H9 (cell line): ENCODE data around the gene SNCB. TPM values are rescaled to one million over a fixed set of nuclear protein-coding genes. Genes with fewer than 3 reads are reported as not detected.

Experiments used
- DNase-seq: peaks from one replicate; pipeline ENCODE4 v3.0.0-alpha.2; 2017
- H2AFZ ChIP-seq: one replicate; pipeline ENCODE4 v1.6.1; 2013; ENCODE audit warnings: mild to moderate bottlenecking, low read length, control low read depth, moderate library complexity
- H2AK5ac ChIP-seq: 2 replicates; pipeline ENCODE4 v1.6.1; 2013; ENCODE audit warnings: low read length, control low read depth, mixed read lengths; ENCODE audit not compliant: insufficient read length
- H2BK120ac ChIP-seq: one replicate; pipeline ENCODE4 v1.6.1; 2013; ENCODE audit warnings: low read depth, mild to moderate bottlenecking, low read length, control low read depth, inconsistent platforms; ENCODE audit not compliant: poor library complexity, severe bottlenecking
- H2BK12ac ChIP-seq: 2 replicates; pipeline ENCODE4 v1.6.1; 2013; ENCODE audit warnings: low read length, control low read depth, mixed read lengths, low read depth; ENCODE audit not compliant: insufficient read length
- H2BK15ac ChIP-seq: 2 replicates; pipeline ENCODE4 v1.6.1; 2013; ENCODE audit warnings: low read depth, low read length, control low read depth
- H2BK20ac ChIP-seq: one replicate; pipeline ENCODE4 v1.6.1; 2013; ENCODE audit warnings: low read depth, mild to moderate bottlenecking, low read length, control low read depth, inconsistent platforms; ENCODE audit not compliant: poor library complexity, severe bottlenecking
- H2BK5ac ChIP-seq: 2 replicates; pipeline ENCODE4 v1.6.1; 2013; ENCODE audit warnings: low read length, control low read depth, mixed read lengths; ENCODE audit not compliant: insufficient read length
- H3K14ac ChIP-seq: 2 replicates; pipeline ENCODE4 v1.6.1; 2013; ENCODE audit warnings: low read length, control low read depth; ENCODE audit not compliant: insufficient read depth
- H3K18ac ChIP-seq: 2 replicates; pipeline ENCODE4 v1.6.1; 2013; ENCODE audit warnings: low read depth, mild to moderate bottlenecking, mixed read lengths, low read length, control low read depth; ENCODE audit not compliant: insufficient read length
- H3K23ac ChIP-seq: 2 replicates; pipeline ENCODE4 v1.6.1; 2013; ENCODE audit warnings: low read length, control low read depth, mixed read lengths, low read depth; ENCODE audit not compliant: insufficient read length
- H3K23me2 ChIP-seq: 2 replicates; pipeline ENCODE4 v1.6.1; 2013; ENCODE audit warnings: low read depth, mild to moderate bottlenecking, mixed read lengths, low read length, control low read depth; ENCODE audit not compliant: insufficient read length, poor library complexity, severe bottlenecking
- H3K27ac ChIP-seq: 2 replicates; pipeline ENCODE4 v1.5.1; 2013; ENCODE audit warnings: low read length, control low read depth, mixed read lengths, low read depth; ENCODE audit not compliant: insufficient read length
- H3K27me3 ChIP-seq: 2 replicates; pipeline ENCODE4 v1.6.1; 2013; ENCODE audit warnings: low read length, control low read depth, inconsistent platforms; ENCODE audit not compliant: insufficient read depth
- H3K4ac ChIP-seq: 2 replicates; pipeline ENCODE4 v1.6.1; 2013; ENCODE audit warnings: low read depth, mild to moderate bottlenecking, control low read depth, inconsistent platforms, low read length, moderate library complexity
- H3K4me1 ChIP-seq: 2 replicates; pipeline ENCODE4 v1.6.1; 2013; ENCODE audit warnings: low read length, control low read depth, inconsistent platforms; ENCODE audit not compliant: insufficient read depth
- H3K4me2 ChIP-seq: 2 replicates; pipeline ENCODE4 v1.6.1; 2013; ENCODE audit warnings: low read length, control low read depth, mixed read lengths; ENCODE audit not compliant: insufficient read length, insufficient read depth
- H3K56ac ChIP-seq: 2 replicates; pipeline ENCODE4 v1.6.1; 2013; ENCODE audit warnings: low read depth, mild to moderate bottlenecking, mixed read lengths, low read length, control low read depth; ENCODE audit not compliant: insufficient read length
- H3K79me1 ChIP-seq: 2 replicates; pipeline ENCODE4 v1.6.1; 2013; ENCODE audit warnings: low read depth, mild to moderate bottlenecking, moderate library complexity, low read length, control low read depth, inconsistent platforms; ENCODE audit not compliant: insufficient read depth, poor library complexity, severe bottlenecking
- H3K79me2 ChIP-seq: 2 replicates; pipeline ENCODE4 v1.6.1; 2013; ENCODE audit warnings: low read length, control low read depth, inconsistent platforms; ENCODE audit not compliant: insufficient read depth
- H3K9ac ChIP-seq: 2 replicates; pipeline ENCODE4 v1.6.1; 2013; ENCODE audit warnings: low read length, control low read depth, mixed read lengths; ENCODE audit not compliant: insufficient read length; ENCODE audit errors: extremely low read depth
- H3K9me3 ChIP-seq: one replicate; pipeline ENCODE4 v1.6.1; 2013; ENCODE audit warnings: low read depth, low read length, inconsistent platforms; ENCODE audit not compliant: control insufficient read depth
- H3T11ph ChIP-seq: one replicate; pipeline ENCODE4 v1.6.1; 2013; ENCODE audit warnings: mild to moderate bottlenecking, low read length, control low read depth, inconsistent platforms
- H4K20me1 ChIP-seq: one replicate; pipeline ENCODE4 v1.6.1; 2013; ENCODE audit not compliant: control insufficient read depth, insufficient read length, insufficient read depth
- H4K5ac ChIP-seq: 2 replicates; pipeline ENCODE4 v1.6.1; 2013; ENCODE audit warnings: low read depth, mild to moderate bottlenecking, mixed read lengths, low read length, control low read depth; ENCODE audit not compliant: insufficient read length
- H4K8ac ChIP-seq: replicated peaks from 2 replicates; pipeline ENCODE4 v1.6.1; 2013; ENCODE audit warnings: low read length, control low read depth, mixed read lengths, low read depth; ENCODE audit not compliant: insufficient read length
- H4K91ac ChIP-seq: 2 replicates; pipeline ENCODE4 v1.6.1; 2013; ENCODE audit warnings: low read depth, mild to moderate bottlenecking, moderate library complexity, mixed read lengths, low read length, control low read depth; ENCODE audit not compliant: insufficient read length
- H3K27ac Mint-ChIP-seq, 3 experiments: 2 replicates in 2 of 3; 3 replicates in 1 of 3; pipeline ENCODE4 v1.8.0; 2020 to 2021; ENCODE audit warnings: mixed read lengths in 3 of 3, mild to moderate bottlenecking in 1 of 3, moderate library complexity in 1 of 3
- H3K27me3 Mint-ChIP-seq: 2 replicates; pipeline ENCODE4 v1.8.0; 2021; ENCODE audit warnings: low read depth, mild to moderate bottlenecking, moderate library complexity, mixed read lengths
- H3K36me3 Mint-ChIP-seq, 3 experiments: 2 replicates in 2 of 3; 3 replicates in 1 of 3; pipeline ENCODE4 v1.8.0; 2020 to 2021; ENCODE audit warnings: low read depth in 3 of 3, mixed read lengths in 3 of 3; ENCODE audit not compliant: insufficient read depth in 1 of 3
- H3K4me1 Mint-ChIP-seq, 2 experiments: 2 replicates each; pipeline ENCODE4 v1.8.0; 2020; ENCODE audit warnings: mixed read lengths in 2 of 2
- H3K4me3 Mint-ChIP-seq, 2 experiments: 2 replicates in 1 of 2; 3 replicates in 1 of 2; pipeline ENCODE4 v1.8.0; 2020 to 2021; ENCODE audit warnings: mild to moderate bottlenecking in 2 of 2, mixed read lengths in 2 of 2, moderate library complexity in 1 of 2
- H3K9me3 Mint-ChIP-seq, 2 experiments: 2 replicates in 1 of 2; 3 replicates in 1 of 2; pipeline ENCODE4 v1.8.0; 2020; ENCODE audit warnings: mild to moderate bottlenecking in 2 of 2, mixed read lengths in 2 of 2, moderate library complexity in 1 of 2
- CTCF ChIP-seq: fragments of 200-600 bp; sonication (generic); conservative IDR thresholded peaks from 3 replicates; pipeline ENCODE4 v1.8.0; 2021; ENCODE audit warnings: antibody characterized with exemption, mild to moderate bottlenecking
- WGBS: extraction: QIAGEN DNeasy Blood & Tissue Kit; methylation state at CpG from one replicate; pipeline ENCODE4 v1.1.7; 2013; ENCODE audit warnings: missing lambda C conversion rate, low lambda C conversion rate, mixed read lengths; ENCODE audit not compliant: insufficient read length; ENCODE audit errors: extremely low coverage; 5-methylcytosine and 5-hydroxymethylcytosine counted together
- total RNA-seq: library from RNA; stranded (reverse); gene quantifications from 2 replicates; pipeline ENCODE4 v1.2.1, GENCODE V29; 2021

Gene SNCB
- total RNA-seq, 1 experiment from 2014 or later: 3.5 TPM

- peak; percentile 84 for DNase-seq
- Histone ChIP-seq H2BK120ac (no peak overlapping the region), H4K5ac (no peak overlapping the region), H3K56ac (no peak overlapping the region), H3K9ac (no peak overlapping the region), H3K4me2 (no peak overlapping the region), H2BK5ac (no peak overlapping the region), H2AK5ac (no peak overlapping the region), H2AFZ (no peak overlapping the region), H2BK20ac (no peak overlapping the region), H4K91ac (no peak overlapping the region), H3K27me3 (no peaks in the 10 kb centered on the region), H3K18ac (no peak overlapping the region), H3K79me2 (no peaks in the 10 kb centered on the region), H4K8ac (no peak overlapping the region), H3K4ac (no peak overlapping the region), H2BK15ac (no peak overlapping the region), H3K14ac (no peak overlapping the region), H2BK12ac (no peak overlapping the region), H4K20me1 (no peaks in the 10 kb centered on the region), H3K23me2 (no peaks in the 10 kb centered on the region), H3K9me3 (no peaks in the 10 kb centered on the region), H3K23ac (no peak overlapping the region), H3T11ph (no peak overlapping the region), H3K4me1 (no peaks in the 10 kb centered on the region), H3K27ac (no peak overlapping the region), H3K79me1 (no peaks in the 10 kb centered on the region)
- H3K27ac Mint-ChIP-seq: peak overlapping the region in 2 of 3 experiments; percentile 53 to 80; a peak in 2 of 7 replicates
- peaks cover 4 to 28% (median 19%) of the 10 kb centered on the region in 3 experiments; a peak in 6 of 7 replicates for H3K36me3 Mint-ChIP-seq
- TF ChIP-seq CTCF: peak; percentile 95
- H3K27me3 Mint-ChIP-seq: no peaks in the 10 kb centered on the region; the same call in 1 of the 2 replicates
- H3K9me3 Mint-ChIP-seq: no peaks in the 10 kb centered on the region
- WGBS: no CpG with 5 or more reads among the region's 14 CpGs
- H3K4me1 Mint-ChIP-seq: peaks cover 4 to 7% of the 10 kb centered on the region in 2 experiments; a peak in 3 of 4 replicates
- 0 out of 5 replicates have a peak overlapping the region, but pooled peaks of 1 of the 2 experiments have one; percentile 38 for H3K4me3 Mint-ChIP-seq
Measured at GRCh38 chr5:176658007-176658599, 27.8 kb upstream of the SNCB start.
